GM19395 (cell line): ENCODE data around the gene CPT1C.

Experiments used
- ATAC-seq: cut with Tn5 transposase; IDR thresholded peaks from one replicate; pipeline ENCODE4 v1.9.1; 2021; ENCODE audit warnings: mild to moderate bottlenecking, moderate library complexity; ENCODE audit not compliant: unreplicated experiment

Gene CPT1C

GRCh38 chr19:49660338-49660961, 30.5 kb upstream of the CPT1C start:
- no peak for ATAC-seq

DNA sequence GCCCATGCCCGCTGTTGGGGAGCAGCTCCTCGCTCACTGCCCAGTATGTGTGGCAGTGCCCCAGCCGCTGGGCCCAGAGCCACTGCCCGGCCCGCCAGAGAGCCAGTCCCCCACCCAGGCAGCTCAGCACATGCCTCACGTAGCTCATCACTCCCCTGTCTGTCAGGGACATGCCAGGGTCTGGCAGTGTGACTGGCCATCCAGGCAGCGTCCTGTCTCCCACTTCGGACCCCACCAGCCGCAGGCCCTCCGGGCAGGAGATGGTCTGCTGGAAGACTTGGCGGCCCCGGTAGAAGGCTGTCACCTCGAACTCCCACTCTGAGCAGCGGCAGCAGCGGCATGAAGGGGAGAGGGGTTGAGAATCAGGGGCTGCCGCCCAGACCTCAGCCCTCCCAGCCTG, 28.9 kb upstream of the CPT1C start:
- no peak for ATAC-seq

- no peak for ATAC-seq
Measured at GRCh38 chr19:49663224-49663623, 27.7 kb upstream of the CPT1C start.

DNA sequence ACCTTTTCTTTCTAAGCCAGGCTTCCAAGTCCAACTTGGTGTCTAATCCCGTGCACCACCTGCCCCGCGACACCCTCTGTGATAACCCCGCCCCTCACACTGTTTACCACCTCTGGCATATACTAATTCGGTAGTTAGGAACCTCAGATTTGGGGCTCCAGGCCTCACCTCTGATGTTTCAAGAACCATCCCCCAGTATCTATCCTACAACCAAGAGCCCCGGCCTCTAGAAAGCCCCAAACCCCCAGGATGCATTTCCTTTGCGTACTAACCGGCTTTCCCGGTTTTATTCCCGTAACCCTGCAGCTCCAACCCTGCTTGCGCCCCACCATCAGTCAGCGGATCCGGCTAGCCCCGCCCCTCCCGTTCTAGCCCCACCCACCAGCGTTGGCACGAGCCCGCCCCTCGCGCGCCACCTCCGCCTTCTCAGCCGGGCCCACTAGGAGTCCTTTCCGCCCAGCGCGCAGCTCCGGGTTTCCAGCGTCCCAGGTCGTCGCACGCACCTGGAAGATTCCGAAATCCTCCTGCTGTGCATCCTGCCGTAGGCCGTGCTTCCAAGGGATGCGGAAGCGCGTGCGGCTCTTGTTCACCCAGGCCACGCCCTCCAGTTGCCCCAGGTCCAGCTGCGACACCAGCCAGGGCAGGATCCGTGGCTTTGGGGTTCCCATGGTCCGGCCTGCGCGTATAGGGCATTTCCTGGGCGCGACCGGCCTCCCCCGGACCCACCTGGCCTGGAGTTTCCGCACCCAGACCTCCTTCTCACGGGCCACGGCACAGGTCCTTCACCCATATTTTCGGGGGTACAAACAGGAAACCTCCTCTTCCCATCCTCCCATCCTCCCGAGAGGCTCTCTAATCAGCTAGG, 26.5 kb upstream of the CPT1C start:
- peak; percentile 4 for ATAC-seq

- peak; percentile 1 for ATAC-seq
Measured at GRCh38 chr19:49665036-49665350, 25.9 kb upstream of the CPT1C start.

DNA sequence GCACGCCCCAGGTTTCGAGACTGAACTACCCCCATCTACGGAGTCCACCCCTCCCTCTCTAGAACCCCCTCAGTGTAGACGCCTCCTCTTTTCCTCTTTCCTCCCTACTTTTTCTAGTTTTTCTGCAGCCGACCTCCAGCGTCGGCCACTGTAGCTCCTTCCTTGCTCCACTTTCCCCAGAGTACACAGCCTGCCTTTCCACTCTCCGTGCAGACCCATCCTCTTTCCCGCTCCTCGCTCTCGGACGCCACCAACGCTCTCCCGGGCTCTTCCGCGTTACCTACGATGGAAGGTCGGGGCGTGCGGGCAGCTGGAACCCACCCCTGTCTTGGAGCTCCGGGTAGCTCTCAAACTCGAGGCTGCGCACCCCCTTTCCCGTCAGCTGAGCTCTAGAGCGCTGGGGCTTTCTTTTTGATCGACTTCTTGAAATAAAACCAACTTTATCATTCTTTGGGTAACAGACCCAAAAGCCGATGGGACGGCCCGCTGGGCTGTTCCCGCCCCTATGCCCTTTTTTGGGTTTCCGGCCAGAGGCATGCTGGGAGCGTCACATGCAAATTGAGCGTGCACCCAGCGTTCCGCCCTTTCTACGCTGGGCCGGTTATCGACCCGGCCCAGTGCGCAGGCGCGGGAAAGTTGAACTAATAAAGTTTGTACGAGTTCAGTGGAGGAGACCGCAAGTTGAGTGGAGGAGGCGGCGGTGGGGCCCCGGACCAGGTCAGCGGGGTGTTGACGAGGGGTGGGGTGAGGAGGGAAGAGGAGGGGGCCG, 25.4 kb upstream of the CPT1C start, which contains the start of the genes BCL2L12 and IRF3:
TSS of gene BCL2L12 (plus strand) at position 583 of the 769 bp plus-strand sequence. CDS start 760 bp downstream, outside the sequence.
TSS of gene IRF3 (minus strand) at position 507 of the 769 bp plus-strand sequence. CDS start 1,019 bp downstream, outside the sequence.
- peak; percentile 77 for ATAC-seq

DNA sequence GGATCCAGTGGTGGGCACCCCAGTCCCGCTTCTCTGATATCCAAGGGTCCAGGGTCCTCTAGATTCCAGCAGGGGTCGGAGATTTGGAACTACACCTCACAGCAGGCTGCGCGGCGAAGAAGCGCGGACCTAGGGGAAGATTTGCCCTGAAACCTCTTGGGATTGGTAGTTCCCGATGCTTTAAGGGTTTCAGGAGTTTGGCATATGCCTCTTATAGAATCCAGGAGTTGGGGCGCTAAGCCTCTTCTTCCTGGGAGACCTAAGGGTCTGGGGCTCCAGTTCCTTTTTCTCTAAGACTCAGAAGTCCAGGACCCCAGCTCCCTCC, 24.8 kb upstream of the CPT1C start:
- ATAC-seq: peak; percentile 17

DNA sequence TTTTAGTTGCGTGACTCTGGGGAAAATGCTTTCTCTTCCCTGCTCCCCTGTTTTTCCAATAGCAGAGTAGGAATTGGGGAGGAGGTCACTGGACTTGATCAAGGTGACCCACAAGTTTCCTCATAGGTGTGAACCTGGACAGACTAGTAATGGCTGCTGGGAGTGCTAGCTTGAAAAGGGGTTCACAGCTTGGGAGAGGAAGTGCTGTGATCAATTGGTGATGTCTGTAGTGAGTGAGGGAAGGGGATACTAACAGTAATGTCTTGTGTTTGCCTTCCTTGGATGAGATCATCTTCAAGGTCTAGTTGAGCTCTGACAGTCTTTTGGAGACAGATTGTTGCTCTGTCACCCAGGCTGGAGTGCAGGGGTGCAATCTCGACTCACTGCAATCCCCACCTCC, 23.4 kb upstream of the CPT1C start:
- no peak for ATAC-seq

DNA sequence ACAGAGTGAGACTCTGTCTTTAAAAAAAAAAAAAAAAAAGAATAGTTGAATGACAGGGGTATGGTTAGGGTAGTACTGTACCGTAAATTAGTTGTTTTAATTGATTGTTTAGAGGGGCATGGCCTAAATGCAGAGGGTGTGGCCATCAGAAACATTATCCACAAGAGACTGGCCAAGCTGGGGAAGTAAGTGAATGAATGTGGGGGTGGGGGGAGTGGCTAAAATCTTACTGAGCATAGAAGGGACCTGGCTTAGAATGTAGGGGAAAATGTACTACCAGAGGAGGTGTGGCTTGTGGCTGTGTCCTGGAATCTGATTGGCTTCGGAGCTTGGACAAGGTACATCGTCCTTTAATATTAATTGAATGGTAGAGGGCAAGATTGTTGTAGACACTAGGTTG, 21.4 kb upstream of the CPT1C start:
- ATAC-seq: no peak

DNA sequence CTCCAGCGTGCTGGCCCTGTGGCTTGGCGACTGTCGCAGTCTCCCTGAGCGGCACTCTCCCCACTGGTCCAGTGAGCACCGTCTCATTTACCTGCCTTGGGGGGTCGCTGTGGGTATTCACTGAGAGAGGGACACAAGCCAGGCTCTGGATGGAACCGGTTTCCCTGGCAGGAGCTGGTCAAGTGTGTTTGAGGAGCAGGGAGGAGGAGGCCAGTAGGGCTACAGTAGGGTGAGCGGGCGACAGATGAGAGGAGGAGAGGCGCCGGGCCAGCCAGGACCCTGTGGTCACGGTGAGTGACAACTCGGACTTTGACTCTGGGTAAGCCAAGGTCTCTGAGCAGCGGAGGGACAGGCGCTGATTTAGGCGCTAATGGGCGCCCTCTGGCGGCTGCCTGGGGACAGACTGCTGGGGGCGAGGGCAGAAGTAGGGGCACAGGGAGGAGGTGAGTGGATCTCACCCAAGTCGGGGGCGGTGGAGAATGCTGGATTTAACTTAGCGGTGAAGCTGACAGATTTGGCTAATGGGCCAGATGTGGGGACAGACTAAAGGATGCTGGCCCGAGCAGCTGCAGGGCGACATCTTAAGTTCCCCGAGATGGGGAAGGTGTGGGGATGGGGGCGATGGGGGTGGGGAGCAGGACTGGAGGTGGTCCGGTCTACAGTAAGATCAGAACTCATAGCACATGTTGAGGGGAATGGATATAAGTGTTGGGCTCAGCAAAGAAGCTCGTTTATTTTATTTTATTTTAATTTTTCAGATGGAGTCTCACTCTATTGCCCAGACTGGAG, 18.6 kb upstream of the CPT1C start:
- no peak for ATAC-seq

GRCh38 chr19:49676136-49676783, 14.7 kb upstream of the CPT1C start:
- peak; percentile 32 for ATAC-seq

DNA sequence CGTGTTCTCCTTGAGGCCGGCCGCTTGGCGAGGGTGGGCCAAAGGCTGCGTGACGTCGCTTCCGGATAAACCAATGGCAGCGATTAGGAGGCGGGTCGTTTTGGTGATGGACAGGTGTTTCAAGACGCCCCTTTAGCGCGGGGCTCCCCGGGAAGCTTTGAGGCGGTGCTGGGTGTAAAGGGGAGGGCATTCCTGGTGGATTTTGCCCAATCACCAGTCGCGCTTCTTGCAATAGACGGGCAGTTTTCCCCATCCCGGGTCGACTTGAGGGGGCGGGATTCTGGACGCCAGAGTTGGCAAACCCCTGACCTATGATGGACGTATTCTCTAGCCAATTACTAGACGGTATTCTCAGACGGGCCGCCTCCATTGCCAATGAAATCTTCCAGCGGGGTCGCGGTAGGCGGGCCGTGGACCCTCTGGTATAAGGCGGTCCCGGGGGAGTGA, 14.1 kb upstream of the CPT1C start:
- ATAC-seq: peak; percentile 66

- no peak for ATAC-seq
Measured at GRCh38 chr19:49677231-49677900, 13.6 kb upstream of the CPT1C start, which contains the start of gene PRMT1. Gene PRMT1, plus strand, starts transcription at chr19:49677271. Its CDS starts 10 bp downstream, at chr19:49677281.

- no peak for ATAC-seq
Measured at GRCh38 chr19:49677901-49678674, 12.8 kb upstream of the CPT1C start.

- ATAC-seq: no peak
Measured at GRCh38 chr19:49678985-49679770, 11.7 kb upstream of the CPT1C start.

GRCh38 chr19:49679771-49680413, 11.0 kb upstream of the CPT1C start:
- no peak for ATAC-seq
